HG03354 (cell line): ENCODE results near the gene BABAM2.
A peak's percentile ranks its signal among the peaks of the same experiment; 100 is the strongest.
"Not testable (repeated sequence)": the region's sequence is repeated elsewhere in the genome, so short reads cannot be mapped to it uniquely, and the experiment has no call there.

ENCODE experiments used
- ATAC-seq: cut with Tn5 transposase; IDR thresholded peaks from one replicate; pipeline ENCODE4 v1.9.1; 2021; ENCODE audit warnings: mild to moderate bottlenecking; ENCODE audit not compliant: unreplicated experiment, poor library complexity, severe bottlenecking

The BABAM2 gene

GRCh38 chr2:27875089-27875881 lies 15.2 kb upstream of the BABAM2 start:
- ATAC-seq = no peak

- no peak for ATAC-seq
These were observed 11.7 kb upstream of the BABAM2 start for GRCh38 chr2:27878825-27879224.

GRCh38 chr2:27881815-27882583 lies 8.5 kb upstream of the BABAM2 start:
- not testable (repeated sequence) for ATAC-seq

GRCh38 chr2:27882584-27882922 lies 8.0 kb upstream of the BABAM2 start:
- ATAC-seq = not testable (repeated sequence)

- no peak for ATAC-seq
These were observed 5.9 kb upstream of the BABAM2 start for GRCh38 chr2:27884601-27885000.

GRCh38 chr2:27885234-27885633 lies 5.3 kb upstream of the BABAM2 start:
- no peak for ATAC-seq

GRCh38 chr2:27885661-27886060 lies 4.9 kb upstream of the BABAM2 start:
- no peak for ATAC-seq

- ATAC-seq = no peak
These were observed 4.2 kb upstream of the BABAM2 start for GRCh38 chr2:27886322-27886721.

- ATAC-seq = no peak
These were observed 3.4 kb upstream of the BABAM2 start for GRCh38 chr2:27887111-27887510.

GRCh38 chr2:27887830-27888229 lies 2.7 kb upstream of the BABAM2 start:
- ATAC-seq = no peak

GRCh38 chr2:27888790-27889189 lies 1.7 kb upstream of the BABAM2 start:
- no peak for ATAC-seq

- ATAC-seq = no peak
These were observed 769 bp upstream of the BABAM2 start for GRCh38 chr2:27889774-27890145.

GRCh38 chr2:27890924-27891672 lies 569 bp downstream of the BABAM2 start:
- ATAC-seq = peak; percentile 34

GRCh38 chr2:27891673-27892105 lies 1.2 kb downstream of the BABAM2 start:
- no peak for ATAC-seq

GRCh38 chr2:27893006-27893405 lies 2.5 kb downstream of the BABAM2 start:
- ATAC-seq = no peak

GRCh38 chr2:27897717-27898116 lies 7.2 kb downstream of the BABAM2 start:
- no peak for ATAC-seq

- ATAC-seq = no peak
These were observed 10.7 kb downstream of the BABAM2 start for GRCh38 chr2:27901234-27901633.

- ATAC-seq = no peak
These were observed 11.6 kb downstream of the BABAM2 start for GRCh38 chr2:27902098-27902497.

GRCh38 chr2:27903018-27903417 lies 12.5 kb downstream of the BABAM2 start:
- no peak for ATAC-seq

- no peak for ATAC-seq
These were observed 13.3 kb downstream of the BABAM2 start for GRCh38 chr2:27903649-27904404.
